ENCODE data around the gene MEIS2. TPM values are rescaled to one million over a fixed set of nuclear protein-coding genes. Genes with fewer than 3 reads are reported as not detected.

The MEIS2 gene
- polyA plus RNA-seq, 1 donor from 2014 or later, result 825 TPM

DNA sequence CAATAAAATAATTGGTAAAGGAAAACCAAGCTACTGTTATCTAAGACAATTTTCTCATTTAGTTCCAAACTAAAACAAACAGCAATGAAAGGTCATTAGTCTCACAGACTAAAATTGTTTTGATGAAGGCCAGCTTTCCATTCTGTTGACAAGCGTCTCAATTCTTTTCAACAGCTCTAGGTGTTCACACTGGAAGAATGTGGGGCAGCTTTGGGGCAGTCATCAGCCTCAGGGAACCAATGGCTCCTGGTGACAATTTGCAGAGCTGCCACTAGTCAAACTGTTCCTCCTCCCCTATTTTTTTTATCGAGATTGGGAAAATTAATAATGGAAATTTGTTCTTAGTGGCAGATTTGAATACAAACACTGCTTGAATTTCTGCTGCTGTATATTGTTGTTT is 104.2 kb downstream of the MEIS2 start:
- Histone ChIP-seq H3K4me3 (ENCODE audit: low read length) (no peak overlapping the region), H3K9me2 (ENCODE audit: insufficient read depth, low read length) (no peaks in the 10 kb centered on the region), H3K4me2 (ENCODE audit: low read length) (no peak overlapping the region), H3K9ac (ENCODE audit: low read length) (no peak overlapping the region), H2AFZ (ENCODE audit: low read depth, low read length) (no peak overlapping the region), H3K79me2 (replicated peaks; ENCODE audit: insufficient read depth, low read length) (peaks cover 81% of the 10 kb centered on the region), H3K27me3 (ENCODE audit: insufficient read depth, low read depth, low read length) (no peaks in the 10 kb centered on the region), H3K36me3 (ENCODE audit: insufficient read depth, low read length) (peaks cover 14% of the 10 kb centered on the region), H4K20me1 (ENCODE audit: insufficient read depth) (peaks cover 52% of the 10 kb centered on the region), H3K9me3 (ENCODE audit: low read length) (no peaks in the 10 kb centered on the region), H3F3A (ENCODE audit: insufficient read depth, low read length, poor library complexity, severe bottlenecking) (peaks cover 2% of the 10 kb centered on the region), H3K27ac (ENCODE audit: low read length) (no peak overlapping the region)
- TF ChIP-seq EZH2 (IDR thresholded peaks at IDR 0.05; ENCODE audit: borderline replicate concordance, insufficient read depth, low read length, poor library complexity, severe bottlenecking) (no peak), RAD21 (conservative IDR thresholded peaks at IDR 0.05) (no peak), SMC3 (conservative IDR thresholded peaks at IDR 0.05; ENCODE audit: poor library complexity) (no peak), EP300 (conservative IDR thresholded peaks at IDR 0.05; ENCODE audit: poor library complexity, severe bottlenecking) (no peak), TAF1 (IDR thresholded peaks at IDR 0.05; ENCODE audit: low read depth) (no peak), POLR2AphosphoS5 (IDR thresholded peaks at IDR 0.05) (no peak), MXI1 (conservative IDR thresholded peaks at IDR 0.05; ENCODE audit: poor library complexity, severe bottlenecking) (no peak)
- TF ChIP-seq, protein P1, sequence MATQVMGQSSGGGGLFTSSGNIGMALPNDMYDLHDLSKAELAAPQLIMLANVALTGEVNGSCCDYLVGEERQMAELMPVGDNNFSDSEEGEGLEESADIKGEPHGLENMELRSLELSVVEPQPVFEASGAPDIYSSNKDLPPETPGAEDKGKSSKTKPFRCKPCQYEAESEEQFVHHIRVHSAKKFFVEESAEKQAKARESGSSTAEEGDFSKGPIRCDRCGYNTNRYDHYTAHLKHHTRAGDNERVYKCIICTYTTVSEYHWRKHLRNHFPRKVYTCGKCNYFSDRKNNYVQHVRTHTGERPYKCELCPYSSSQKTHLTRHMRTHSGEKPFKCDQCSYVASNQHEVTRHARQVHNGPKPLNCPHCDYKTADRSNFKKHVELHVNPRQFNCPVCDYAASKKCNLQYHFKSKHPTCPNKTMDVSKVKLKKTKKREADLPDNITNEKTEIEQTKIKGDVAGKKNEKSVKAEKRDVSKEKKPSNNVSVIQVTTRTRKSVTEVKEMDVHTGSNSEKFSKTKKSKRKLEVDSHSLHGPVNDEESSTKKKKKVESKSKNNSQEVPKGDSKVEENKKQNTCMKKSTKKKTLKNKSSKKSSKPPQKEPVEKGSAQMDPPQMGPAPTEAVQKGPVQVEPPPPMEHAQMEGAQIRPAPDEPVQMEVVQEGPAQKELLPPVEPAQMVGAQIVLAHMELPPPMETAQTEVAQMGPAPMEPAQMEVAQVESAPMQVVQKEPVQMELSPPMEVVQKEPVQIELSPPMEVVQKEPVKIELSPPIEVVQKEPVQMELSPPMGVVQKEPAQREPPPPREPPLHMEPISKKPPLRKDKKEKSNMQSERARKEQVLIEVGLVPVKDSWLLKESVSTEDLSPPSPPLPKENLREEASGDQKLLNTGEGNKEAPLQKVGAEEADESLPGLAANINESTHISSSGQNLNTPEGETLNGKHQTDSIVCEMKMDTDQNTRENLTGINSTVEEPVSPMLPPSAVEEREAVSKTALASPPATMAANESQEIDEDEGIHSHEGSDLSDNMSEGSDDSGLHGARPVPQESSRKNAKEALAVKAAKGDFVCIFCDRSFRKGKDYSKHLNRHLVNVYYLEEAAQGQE (IDR thresholded peaks at IDR 0.05; ENCODE audit: borderline replicate concordance), result no peak
- TF ChIP-seq, protein P2, sequence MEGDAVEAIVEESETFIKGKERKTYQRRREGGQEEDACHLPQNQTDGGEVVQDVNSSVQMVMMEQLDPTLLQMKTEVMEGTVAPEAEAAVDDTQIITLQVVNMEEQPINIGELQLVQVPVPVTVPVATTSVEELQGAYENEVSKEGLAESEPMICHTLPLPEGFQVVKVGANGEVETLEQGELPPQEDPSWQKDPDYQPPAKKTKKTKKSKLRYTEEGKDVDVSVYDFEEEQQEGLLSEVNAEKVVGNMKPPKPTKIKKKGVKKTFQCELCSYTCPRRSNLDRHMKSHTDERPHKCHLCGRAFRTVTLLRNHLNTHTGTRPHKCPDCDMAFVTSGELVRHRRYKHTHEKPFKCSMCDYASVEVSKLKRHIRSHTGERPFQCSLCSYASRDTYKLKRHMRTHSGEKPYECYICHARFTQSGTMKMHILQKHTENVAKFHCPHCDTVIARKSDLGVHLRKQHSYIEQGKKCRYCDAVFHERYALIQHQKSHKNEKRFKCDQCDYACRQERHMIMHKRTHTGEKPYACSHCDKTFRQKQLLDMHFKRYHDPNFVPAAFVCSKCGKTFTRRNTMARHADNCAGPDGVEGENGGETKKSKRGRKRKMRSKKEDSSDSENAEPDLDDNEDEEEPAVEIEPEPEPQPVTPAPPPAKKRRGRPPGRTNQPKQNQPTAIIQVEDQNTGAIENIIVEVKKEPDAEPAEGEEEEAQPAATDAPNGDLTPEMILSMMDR (IDR thresholded peaks at IDR 0.05; ENCODE audit: poor library complexity, severe bottlenecking), result no peak

DNA sequence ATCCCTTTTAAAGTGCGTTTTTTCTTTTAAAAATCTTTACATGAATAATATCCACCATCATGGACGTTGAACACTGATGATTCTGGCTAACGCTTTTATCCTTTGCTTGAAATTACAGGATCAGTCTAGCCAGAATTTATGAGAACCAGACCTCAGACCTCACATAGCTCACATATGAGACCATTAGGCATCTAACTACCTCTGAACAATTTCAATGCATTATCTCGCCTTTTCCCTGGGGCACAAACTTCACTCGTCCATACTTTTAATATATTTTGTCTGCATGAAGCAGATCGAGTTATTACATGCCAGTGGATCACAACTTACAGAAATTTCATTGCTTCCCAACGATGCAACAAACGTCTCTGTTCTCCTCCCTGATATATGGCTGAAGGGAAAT is 105.6 kb downstream of the MEIS2 start:
- H3K79me2 ChIP-seq (replicated peaks; ENCODE audit: insufficient read depth, low read length), result peaks cover 78% of the 10 kb centered on the region
- peaks cover 43% of the 10 kb centered on the region for H4K20me1 ChIP-seq (ENCODE audit: insufficient read depth)
- no peaks in the 10 kb centered on the region for H3K9me3 ChIP-seq (ENCODE audit: low read length)
- no peaks in the 10 kb centered on the region for H3K9me2 ChIP-seq (ENCODE audit: insufficient read depth, low read length)
- no peak overlapping the region for H2AFZ ChIP-seq (ENCODE audit: low read depth, low read length)
- H3K4me3 ChIP-seq (ENCODE audit: low read length), result no peak overlapping the region
- no peak overlapping the region for H3K9ac ChIP-seq (ENCODE audit: low read length)
- peaks cover 8% of the 10 kb centered on the region for H3F3A ChIP-seq (ENCODE audit: insufficient read depth, low read length, poor library complexity, severe bottlenecking)
- peak; percentile 8 for TF ChIP-seq POLR2AphosphoS5 (IDR thresholded peaks at IDR 0.05)
- TF ChIP-seq TAF1 (IDR thresholded peaks at IDR 0.05; ENCODE audit: low read depth), result no peak
- H3K27ac ChIP-seq (ENCODE audit: low read length), result no peak overlapping the region
- no peaks in the 10 kb centered on the region for H3K27me3 ChIP-seq (ENCODE audit: insufficient read depth, low read depth, low read length)
- peaks cover 14% of the 10 kb centered on the region for H3K36me3 ChIP-seq (ENCODE audit: insufficient read depth, low read length)
- no peak overlapping the region for H3K4me2 ChIP-seq (ENCODE audit: low read length)

DNA sequence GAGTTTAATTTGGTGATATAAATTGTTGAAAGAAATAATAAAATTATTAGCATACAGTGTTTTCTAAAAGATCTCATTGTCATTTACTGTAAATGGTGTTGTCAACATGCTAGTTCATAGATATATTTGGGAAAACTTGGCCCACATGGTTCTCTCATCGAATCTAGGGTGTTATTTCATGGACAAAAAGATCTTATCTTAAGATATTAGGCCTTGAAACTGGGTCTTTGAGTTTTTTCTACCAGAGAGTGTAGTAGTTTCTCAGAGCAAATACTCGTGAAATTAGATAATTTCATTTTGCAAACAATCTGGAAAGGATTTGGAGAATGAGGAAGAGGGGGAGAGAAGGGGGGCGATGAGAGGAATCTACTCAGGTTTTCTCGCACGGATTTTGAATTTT is 107.9 kb downstream of the MEIS2 start:
- Histone ChIP-seq H3K4me2 (ENCODE audit: low read length) (no peak overlapping the region), H3K36me3 (ENCODE audit: insufficient read depth, low read length) (peaks cover 14% of the 10 kb centered on the region), H3K9me2 (ENCODE audit: insufficient read depth, low read length) (no peaks in the 10 kb centered on the region), H2AFZ (ENCODE audit: low read depth, low read length) (no peak overlapping the region), H3K27ac (ENCODE audit: low read length) (no peak overlapping the region), H3K79me2 (replicated peaks; ENCODE audit: insufficient read depth, low read length) (peaks cover 78% of the 10 kb centered on the region), H4K20me1 (ENCODE audit: insufficient read depth) (peaks cover 43% of the 10 kb centered on the region), H3F3A (ENCODE audit: insufficient read depth, low read length, poor library complexity, severe bottlenecking) (peaks cover 8% of the 10 kb centered on the region), H3K4me3 (ENCODE audit: low read length) (no peak overlapping the region), H3K9ac (ENCODE audit: low read length) (no peak overlapping the region), H3K27me3 (ENCODE audit: insufficient read depth, low read depth, low read length) (no peaks in the 10 kb centered on the region), H3K9me3 (ENCODE audit: low read length) (no peaks in the 10 kb centered on the region)
- TF ChIP-seq, protein P2 (IDR thresholded peaks at IDR 0.05; ENCODE audit: poor library complexity, severe bottlenecking), result no peak
- TF ChIP-seq, protein P1 (IDR thresholded peaks at IDR 0.05; ENCODE audit: borderline replicate concordance), result no peak
- TF ChIP-seq MXI1 (conservative IDR thresholded peaks at IDR 0.05; ENCODE audit: poor library complexity, severe bottlenecking) (no peak), EP300 (conservative IDR thresholded peaks at IDR 0.05; ENCODE audit: poor library complexity, severe bottlenecking) (no peak), TAF1 (IDR thresholded peaks at IDR 0.05; ENCODE audit: low read depth) (no peak), EZH2 (IDR thresholded peaks at IDR 0.05; ENCODE audit: borderline replicate concordance, insufficient read depth, low read length, poor library complexity, severe bottlenecking) (no peak), POLR2AphosphoS5 (IDR thresholded peaks at IDR 0.05) (no peak), RAD21 (conservative IDR thresholded peaks at IDR 0.05) (no peak), SMC3 (conservative IDR thresholded peaks at IDR 0.05; ENCODE audit: poor library complexity) (no peak)
